Measurements from ENCODE around the gene HAND2. TPM values are rescaled to one million over a fixed set of nuclear protein-coding genes. Genes with fewer than 3 reads are reported as not detected.

Gene HAND2
- total RNA-seq, 1 experiment from 2014 or later: not detected

DNA sequence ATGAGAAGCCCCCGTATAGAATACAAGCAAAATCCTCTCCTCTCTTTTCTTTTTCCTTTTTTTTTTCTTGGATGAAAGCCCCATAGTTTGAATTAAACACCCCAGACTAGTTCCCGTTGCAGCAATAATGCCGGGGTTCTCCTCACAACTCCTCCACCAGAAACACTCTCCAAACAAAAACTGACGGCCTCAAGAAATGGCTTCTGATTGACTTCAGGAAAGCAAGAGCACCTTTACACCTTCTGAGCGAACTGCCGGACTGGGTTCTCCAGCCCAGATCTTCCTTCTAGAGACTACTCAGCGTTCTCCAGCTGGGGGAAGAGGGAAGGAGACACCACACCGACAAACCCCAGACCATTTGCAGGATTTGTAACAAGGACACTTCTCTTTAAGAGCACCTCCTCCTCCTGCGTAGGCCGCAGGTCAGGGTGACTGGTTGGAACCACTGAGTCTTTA is 4.0 kb downstream of the HAND2 start:
- Histone ChIP-seq H3K27me3 (ENCODE audit: insufficient read depth, low read depth) (no peaks in the 10 kb centered on the region), H4K20me1 (ENCODE audit: insufficient read depth) (no peaks in the 10 kb centered on the region), H3K4me2 (no peak overlapping the region), H3K36me3 (ENCODE audit: low read depth) (no peaks in the 10 kb centered on the region), H3K4me1 (replicated peaks; ENCODE audit: insufficient read depth) (no peaks in the 10 kb centered on the region), H3K79me2 (ENCODE audit: low read depth) (no peaks in the 10 kb centered on the region), H3K9me2 (ENCODE audit: insufficient read depth) (no peaks in the 10 kb centered on the region), H3K27ac (no peak overlapping the region), H3K9me3 (ENCODE audit: insufficient read depth, low read depth) (no peaks in the 10 kb centered on the region), H3F3A (ENCODE audit: insufficient read depth, low read depth) (no peaks in the 10 kb centered on the region), H2AFZ (no peak overlapping the region), H3K4me3 (no peak overlapping the region)
- ChIA-PET CTCF (no interaction called here), POLR2A (ENCODE audit: unreplicated experiment) (no interaction called here)
- no peak for TF ChIP-seq EZH2 (IDR thresholded peaks at IDR 0.05; ENCODE audit: low read depth)
- TF ChIP-seq, protein P1, sequence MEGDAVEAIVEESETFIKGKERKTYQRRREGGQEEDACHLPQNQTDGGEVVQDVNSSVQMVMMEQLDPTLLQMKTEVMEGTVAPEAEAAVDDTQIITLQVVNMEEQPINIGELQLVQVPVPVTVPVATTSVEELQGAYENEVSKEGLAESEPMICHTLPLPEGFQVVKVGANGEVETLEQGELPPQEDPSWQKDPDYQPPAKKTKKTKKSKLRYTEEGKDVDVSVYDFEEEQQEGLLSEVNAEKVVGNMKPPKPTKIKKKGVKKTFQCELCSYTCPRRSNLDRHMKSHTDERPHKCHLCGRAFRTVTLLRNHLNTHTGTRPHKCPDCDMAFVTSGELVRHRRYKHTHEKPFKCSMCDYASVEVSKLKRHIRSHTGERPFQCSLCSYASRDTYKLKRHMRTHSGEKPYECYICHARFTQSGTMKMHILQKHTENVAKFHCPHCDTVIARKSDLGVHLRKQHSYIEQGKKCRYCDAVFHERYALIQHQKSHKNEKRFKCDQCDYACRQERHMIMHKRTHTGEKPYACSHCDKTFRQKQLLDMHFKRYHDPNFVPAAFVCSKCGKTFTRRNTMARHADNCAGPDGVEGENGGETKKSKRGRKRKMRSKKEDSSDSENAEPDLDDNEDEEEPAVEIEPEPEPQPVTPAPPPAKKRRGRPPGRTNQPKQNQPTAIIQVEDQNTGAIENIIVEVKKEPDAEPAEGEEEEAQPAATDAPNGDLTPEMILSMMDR (conservative IDR thresholded peaks at IDR 0.05): no peak
- BruUV-seq (replicated peaks): no TSS peak
- DNase-seq: no peak
- intact Hi-C loops (cut with micrococcal nuclease; ENCODE audit: unreplicated experiment): no loop called here

DNA sequence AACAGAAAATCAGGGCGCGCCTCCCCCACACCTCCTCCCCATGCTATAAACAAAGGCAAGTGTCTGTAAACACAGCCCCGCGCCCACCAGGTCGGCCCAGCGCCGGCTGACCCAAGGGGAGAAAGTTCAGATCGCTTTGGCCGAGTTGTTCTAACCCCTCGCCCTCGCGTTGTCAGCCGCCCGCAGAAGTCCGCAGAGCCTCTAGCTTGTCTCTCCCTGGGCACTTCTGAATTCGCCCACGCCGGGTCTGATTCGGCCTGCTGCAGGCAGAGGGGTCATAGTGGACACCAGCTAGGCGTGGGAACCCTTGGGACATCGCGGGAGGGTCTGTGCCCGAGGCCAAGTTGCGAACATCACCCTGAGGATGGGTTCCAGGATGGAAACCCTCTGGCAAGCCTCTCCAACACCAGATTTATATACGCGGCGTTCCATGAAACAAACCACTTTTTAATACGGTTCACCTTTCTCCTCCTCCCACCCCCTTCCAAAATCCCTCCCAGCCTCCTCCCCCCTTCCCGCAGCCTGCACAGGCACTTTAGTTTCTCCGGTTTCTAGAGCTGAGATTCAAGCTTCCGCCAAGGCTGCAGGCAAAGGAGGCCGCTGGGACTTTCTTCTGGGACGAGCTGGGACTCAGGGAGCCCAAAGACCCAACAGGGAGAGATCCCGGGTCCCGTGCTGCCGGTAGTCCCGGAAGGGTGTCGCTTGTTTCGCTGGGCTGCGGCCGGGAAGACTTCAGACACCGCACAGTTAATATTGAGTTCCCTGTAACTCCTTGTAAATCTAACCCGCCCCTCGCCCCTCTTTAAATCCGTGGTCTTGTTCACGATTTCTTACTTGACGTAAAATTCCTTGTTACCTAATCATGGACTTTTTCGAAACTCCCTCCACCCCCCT is 4.7 kb downstream of the HAND2 start:
- Histone ChIP-seq H3K4me3 (no peak overlapping the region), H3K4me2 (no peak overlapping the region), H3K79me2 (ENCODE audit: low read depth) (no peaks in the 10 kb centered on the region), H3K9me2 (ENCODE audit: insufficient read depth) (no peaks in the 10 kb centered on the region), H3F3A (ENCODE audit: insufficient read depth, low read depth) (no peaks in the 10 kb centered on the region), H3K27ac (no peak overlapping the region), H3K27me3 (ENCODE audit: insufficient read depth, low read depth) (no peaks in the 10 kb centered on the region), H3K9me3 (ENCODE audit: insufficient read depth, low read depth) (no peaks in the 10 kb centered on the region), H2AFZ (no peak overlapping the region), H3K36me3 (ENCODE audit: low read depth) (no peaks in the 10 kb centered on the region), H3K4me1 (replicated peaks; ENCODE audit: insufficient read depth) (no peaks in the 10 kb centered on the region), H4K20me1 (ENCODE audit: insufficient read depth) (no peaks in the 10 kb centered on the region)
- CTCF ChIA-PET: no interaction called here
- intact Hi-C loops (cut with micrococcal nuclease; ENCODE audit: unreplicated experiment): no loop called here
- POLR2A ChIA-PET (ENCODE audit: unreplicated experiment): no interaction called here
- TF ChIP-seq EZH2 (IDR thresholded peaks at IDR 0.05; ENCODE audit: low read depth): no peak
- TF ChIP-seq, protein P1 (conservative IDR thresholded peaks at IDR 0.05): no peak
- no peak for DNase-seq
- no TSS peak for BruUV-seq (replicated peaks)

DNA sequence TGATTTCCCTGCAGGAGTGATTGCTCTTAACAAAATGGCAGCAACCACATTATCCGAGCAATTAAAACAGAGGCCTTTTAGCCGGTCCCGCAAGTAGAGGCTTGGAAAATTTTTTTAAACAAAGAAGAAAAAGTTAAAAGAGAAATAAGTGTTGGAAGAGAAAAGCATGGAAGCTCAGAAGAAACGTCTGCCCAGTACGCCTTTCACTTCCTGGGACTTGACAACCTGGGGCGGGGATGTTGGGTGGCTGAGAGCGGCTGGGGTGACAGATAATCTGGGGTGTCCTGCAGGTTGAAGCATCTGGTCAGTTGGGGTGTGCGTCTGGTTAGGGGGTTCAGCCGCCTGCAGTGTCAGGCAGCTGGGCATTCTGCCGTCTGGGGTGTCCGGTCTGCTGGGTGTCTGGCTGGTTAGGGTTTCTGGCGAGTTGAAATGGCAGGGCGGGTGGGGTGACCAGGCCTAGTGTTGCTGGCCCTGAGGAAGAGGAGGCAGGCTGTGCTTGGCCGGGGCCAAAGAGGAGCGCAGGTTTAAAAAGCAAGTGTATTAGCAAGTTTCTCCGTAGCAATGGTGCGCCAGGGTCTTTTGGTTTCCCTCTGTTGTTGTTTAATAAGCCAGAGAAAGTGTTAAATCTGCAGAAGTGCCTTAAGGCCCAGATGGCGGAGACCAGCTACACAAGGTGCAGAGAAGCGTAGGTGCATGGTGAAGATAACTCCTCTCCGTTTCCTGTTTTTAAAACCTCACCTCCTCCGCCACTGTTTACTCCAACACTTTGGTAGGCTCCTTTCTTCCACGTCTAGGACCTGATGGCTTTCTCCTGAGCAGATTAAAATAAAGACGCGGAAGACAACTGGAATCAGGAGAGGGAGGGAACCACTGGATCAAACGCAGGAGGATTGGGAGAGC is 5.6 kb downstream of the HAND2 start:
- BruUV-seq (replicated peaks): no TSS peak
- Histone ChIP-seq H3K9me2 (ENCODE audit: insufficient read depth) (no peaks in the 10 kb centered on the region), H3K4me1 (replicated peaks; ENCODE audit: insufficient read depth) (no peaks in the 10 kb centered on the region), H4K20me1 (ENCODE audit: insufficient read depth) (no peaks in the 10 kb centered on the region), H3K27ac (no peak overlapping the region), H3K4me3 (no peak overlapping the region), H3K27me3 (ENCODE audit: insufficient read depth, low read depth) (no peaks in the 10 kb centered on the region), H3K9me3 (ENCODE audit: insufficient read depth, low read depth) (no peaks in the 10 kb centered on the region), H3K4me2 (no peak overlapping the region), H3K36me3 (ENCODE audit: low read depth) (no peaks in the 10 kb centered on the region), H2AFZ (no peak overlapping the region), H3K79me2 (ENCODE audit: low read depth) (no peaks in the 10 kb centered on the region), H3F3A (ENCODE audit: insufficient read depth, low read depth) (no peaks in the 10 kb centered on the region)
- POLR2A ChIA-PET (ENCODE audit: unreplicated experiment): no interaction called here
- no peak for DNase-seq
- TF ChIP-seq, protein P1 (conservative IDR thresholded peaks at IDR 0.05): no peak
- TF ChIP-seq EZH2 (IDR thresholded peaks at IDR 0.05; ENCODE audit: low read depth): no peak
- CTCF ChIA-PET: no interaction called here
- intact Hi-C loops (cut with micrococcal nuclease; ENCODE audit: unreplicated experiment): no loop called here
